ENCODE measurements around the gene P2RX4.
"Not testable (repeated sequence)": the region's sequence is repeated elsewhere in the genome, so short reads cannot be mapped to it uniquely, and the experiment has no call there.

P2RX4 gene

DNA sequence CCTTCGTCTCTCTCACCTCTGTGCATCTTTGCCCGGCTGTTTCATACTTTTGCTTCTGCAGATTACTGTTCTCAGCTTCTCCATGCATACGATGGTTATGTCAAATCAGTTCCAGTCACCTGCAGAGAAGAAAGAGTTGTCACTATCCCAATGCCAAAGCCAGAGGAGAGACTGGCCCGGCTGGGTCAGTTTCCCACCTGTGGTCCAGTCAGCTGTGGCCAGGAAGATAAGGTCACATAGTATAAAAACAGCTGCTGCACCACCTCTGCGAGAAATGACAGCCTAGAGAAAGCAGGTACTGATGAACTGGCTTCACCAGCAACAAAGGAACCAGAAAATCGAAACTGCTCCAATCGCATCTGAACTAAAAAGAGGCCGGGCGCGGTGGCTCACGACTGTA is 6.4 kb upstream of the P2RX4 start:
- no peak overlapping the region for H3K4me3 ChIP-seq (IDR thresholded peaks at IDR 0.05; ENCODE audit: insufficient read depth, low read depth, low read length)
- TF ChIP-seq, protein P1, sequence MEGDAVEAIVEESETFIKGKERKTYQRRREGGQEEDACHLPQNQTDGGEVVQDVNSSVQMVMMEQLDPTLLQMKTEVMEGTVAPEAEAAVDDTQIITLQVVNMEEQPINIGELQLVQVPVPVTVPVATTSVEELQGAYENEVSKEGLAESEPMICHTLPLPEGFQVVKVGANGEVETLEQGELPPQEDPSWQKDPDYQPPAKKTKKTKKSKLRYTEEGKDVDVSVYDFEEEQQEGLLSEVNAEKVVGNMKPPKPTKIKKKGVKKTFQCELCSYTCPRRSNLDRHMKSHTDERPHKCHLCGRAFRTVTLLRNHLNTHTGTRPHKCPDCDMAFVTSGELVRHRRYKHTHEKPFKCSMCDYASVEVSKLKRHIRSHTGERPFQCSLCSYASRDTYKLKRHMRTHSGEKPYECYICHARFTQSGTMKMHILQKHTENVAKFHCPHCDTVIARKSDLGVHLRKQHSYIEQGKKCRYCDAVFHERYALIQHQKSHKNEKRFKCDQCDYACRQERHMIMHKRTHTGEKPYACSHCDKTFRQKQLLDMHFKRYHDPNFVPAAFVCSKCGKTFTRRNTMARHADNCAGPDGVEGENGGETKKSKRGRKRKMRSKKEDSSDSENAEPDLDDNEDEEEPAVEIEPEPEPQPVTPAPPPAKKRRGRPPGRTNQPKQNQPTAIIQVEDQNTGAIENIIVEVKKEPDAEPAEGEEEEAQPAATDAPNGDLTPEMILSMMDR (conservative IDR thresholded peaks at IDR 0.05; ENCODE audit: low read depth, low read length), result no peak
- no peak overlapping the region for H3K27ac ChIP-seq
- H3K36me3 ChIP-seq (ENCODE audit: insufficient read depth), result no peaks in the 10 kb centered on the region
- H3K4me1 ChIP-seq (ENCODE audit: low read depth, poor library complexity, severe bottlenecking), result no peaks in the 10 kb centered on the region
- no peaks in the 10 kb centered on the region for H3K27me3 ChIP-seq (ENCODE audit: insufficient read depth, low read depth)
- no peaks in the 10 kb centered on the region for H3K79me2 ChIP-seq (ENCODE audit: insufficient read depth, low read depth)
- no peak overlapping the region for H3K4me2 ChIP-seq
- no peak overlapping the region for H3K9ac ChIP-seq
- H4K20me1 ChIP-seq (ENCODE audit: insufficient read depth), result no peaks in the 10 kb centered on the region
- no peak overlapping the region for H2AFZ ChIP-seq (ENCODE audit: low read depth)

DNA sequence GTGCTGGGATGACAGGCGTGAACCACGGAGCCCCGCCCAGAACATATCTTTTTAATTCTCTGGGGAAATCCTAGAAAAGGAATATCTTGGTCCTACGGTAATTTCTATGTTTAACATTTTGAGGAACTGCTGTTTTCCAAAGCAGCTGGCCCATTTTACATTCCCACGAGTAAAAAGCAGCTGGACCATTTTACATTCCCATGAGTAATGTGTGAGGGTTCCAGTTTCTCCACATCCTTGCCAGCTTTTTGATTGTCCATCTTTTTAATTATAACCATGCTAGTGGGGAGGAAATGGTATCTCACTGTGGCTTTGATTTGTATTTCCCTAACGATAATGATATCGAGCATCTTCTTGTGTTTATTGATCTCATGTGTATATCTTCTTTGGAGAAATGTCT is 4.4 kb upstream of the P2RX4 start:
- Histone ChIP-seq H3K9ac (no peak overlapping the region), H3K4me2 (no peak overlapping the region), H3K4me1 (ENCODE audit: low read depth, poor library complexity, severe bottlenecking) (no peaks in the 10 kb centered on the region), H4K20me1 (ENCODE audit: insufficient read depth) (no peaks in the 10 kb centered on the region), H3K36me3 (ENCODE audit: insufficient read depth) (no peaks in the 10 kb centered on the region), H3K4me3 (IDR thresholded peaks at IDR 0.05; ENCODE audit: insufficient read depth, low read depth, low read length) (no peak overlapping the region), H3K79me2 (ENCODE audit: insufficient read depth, low read depth) (0 out of 2 replicates have a peak, but pooled peaks cover 2% of the 10 kb centered on the region), H3K27me3 (ENCODE audit: insufficient read depth, low read depth) (no peaks in the 10 kb centered on the region), H2AFZ (ENCODE audit: low read depth) (no peak overlapping the region), H3K27ac (no peak overlapping the region)
- TF ChIP-seq, protein P1 (conservative IDR thresholded peaks at IDR 0.05; ENCODE audit: low read depth, low read length), result no peak

DNA sequence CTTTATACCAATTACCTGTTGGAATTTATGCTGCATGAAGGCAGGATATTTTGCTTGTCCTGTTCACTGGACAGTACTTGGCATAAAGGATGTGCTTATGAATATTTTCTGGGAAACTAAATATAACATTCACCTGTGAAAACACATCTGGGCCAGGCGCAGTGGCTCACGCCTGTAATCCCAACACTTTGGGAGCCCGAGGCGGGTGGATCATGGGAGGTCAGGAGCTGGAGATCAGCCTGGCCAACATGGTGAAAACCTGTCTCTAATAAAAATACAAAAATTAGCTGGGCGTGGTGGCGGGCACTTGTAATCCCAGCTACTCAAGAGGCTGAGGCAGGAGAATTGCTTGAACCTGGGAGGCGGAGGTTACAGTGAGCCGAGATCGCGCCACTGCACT is 1.4 kb upstream of the P2RX4 start:
- H3K4me3 ChIP-seq (IDR thresholded peaks at IDR 0.05; ENCODE audit: insufficient read depth, low read depth, low read length); H4K20me1 ChIP-seq (ENCODE audit: insufficient read depth); H3K27me3 ChIP-seq (ENCODE audit: insufficient read depth, low read depth): not testable (repeated sequence)

DNA sequence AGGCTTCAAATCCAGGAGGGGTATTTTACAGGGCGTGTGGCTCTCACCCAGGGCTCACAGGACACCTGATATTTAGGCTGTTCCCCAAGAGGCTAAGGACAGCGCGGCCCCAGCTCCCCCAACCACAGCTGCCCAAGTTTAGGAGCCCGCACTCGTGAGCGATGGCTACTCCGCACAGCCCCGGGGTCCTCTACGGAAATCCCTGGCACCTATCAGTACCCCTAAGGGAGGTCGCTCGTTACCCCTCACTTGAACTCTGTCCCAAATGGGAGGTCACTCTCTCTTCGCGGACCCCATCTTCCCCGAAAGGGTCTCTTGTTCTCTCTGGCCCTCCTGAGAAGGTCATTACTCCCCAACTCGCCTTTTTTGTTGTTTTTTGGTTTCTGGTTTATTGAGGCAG is 708 bp upstream of the P2RX4 start:
- TF ChIP-seq, protein P1 (conservative IDR thresholded peaks at IDR 0.05; ENCODE audit: low read depth, low read length), result no peak
- Histone ChIP-seq H3K4me1 (ENCODE audit: low read depth, poor library complexity, severe bottlenecking) (peaks cover 5% of the 10 kb centered on the region), H3K4me2 (no peak overlapping the region), H3K27ac (no peak overlapping the region), H3K27me3 (ENCODE audit: insufficient read depth, low read depth) (no peaks in the 10 kb centered on the region), H3K79me2 (ENCODE audit: insufficient read depth, low read depth) (peaks cover 20% of the 10 kb centered on the region; the same call in 1 of the 2 replicates), H2AFZ (ENCODE audit: low read depth) (no peak overlapping the region), H4K20me1 (ENCODE audit: insufficient read depth) (no peaks in the 10 kb centered on the region), H3K9ac (no peak overlapping the region; the same call in 1 of the 2 replicates), H3K36me3 (ENCODE audit: insufficient read depth) (no peaks in the 10 kb centered on the region), H3K4me3 (IDR thresholded peaks at IDR 0.05; ENCODE audit: insufficient read depth, low read depth, low read length) (no peak overlapping the region)

More for the DNA sequence above, 1.4 kb upstream of the P2RX4 start:
- not testable (repeated sequence) for H2AFZ ChIP-seq (ENCODE audit: low read depth); H3K4me1 ChIP-seq (ENCODE audit: low read depth, poor library complexity, severe bottlenecking); H3K4me2 ChIP-seq; H3K36me3 ChIP-seq (ENCODE audit: insufficient read depth); H3K27ac ChIP-seq; H3K9ac ChIP-seq
- H3K79me2 ChIP-seq (ENCODE audit: insufficient read depth, low read depth), result peaks cover 20% of the 10 kb centered on the region; the same call in 1 of the 2 replicates

DNA sequence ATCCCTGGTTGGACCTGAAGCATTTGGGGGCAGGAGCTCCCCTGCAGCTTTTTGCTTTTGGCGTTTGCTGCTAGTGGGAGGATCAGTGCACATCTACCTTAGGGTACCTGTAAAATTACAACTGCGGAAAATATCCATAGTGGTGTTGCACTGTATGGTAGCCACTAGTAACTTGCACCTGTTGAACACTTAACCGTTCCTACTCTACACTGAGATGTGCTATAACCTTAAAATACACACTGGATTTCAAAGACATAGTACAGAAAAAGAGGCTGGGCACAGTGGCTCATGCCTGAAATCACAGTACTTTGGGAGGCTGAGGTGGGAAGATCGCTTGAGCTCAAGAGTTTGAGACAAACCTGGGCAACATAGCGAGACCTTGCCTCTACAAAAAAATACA is 2.9 kb downstream of the P2RX4 start:
- Histone ChIP-seq H3K79me2 (ENCODE audit: insufficient read depth, low read depth) (peaks cover 20% of the 10 kb centered on the region; the same call in 1 of the 2 replicates), H3K9ac (no peak overlapping the region), H4K20me1 (ENCODE audit: insufficient read depth) (no peaks in the 10 kb centered on the region), H3K4me2 (no peak overlapping the region), H3K27ac (no peak overlapping the region), H3K4me1 (ENCODE audit: low read depth, poor library complexity, severe bottlenecking) (peaks cover 27% of the 10 kb centered on the region), H2AFZ (ENCODE audit: low read depth) (no peak overlapping the region), H3K36me3 (ENCODE audit: insufficient read depth) (no peaks in the 10 kb centered on the region), H3K4me3 (IDR thresholded peaks at IDR 0.05; ENCODE audit: insufficient read depth, low read depth, low read length) (no peak overlapping the region), H3K27me3 (ENCODE audit: insufficient read depth, low read depth) (no peaks in the 10 kb centered on the region)
- TF ChIP-seq, protein P1 (conservative IDR thresholded peaks at IDR 0.05; ENCODE audit: low read depth, low read length), result no peak
